Kidney epithelial cell (primary cell): ENCODE measurements around the gene PTTG1IP. TPM values are rescaled to one million over a fixed set of nuclear protein-coding genes. Genes with fewer than 3 reads are reported as not detected.

ENCODE experiments used
- DNase-seq: peaks from one replicate; pipeline ENCODE4 v3.0.0-alpha.2; 2010; ENCODE audit warnings: low read depth
- H3K27me3 ChIP-seq: 2 replicates; pipeline ENCODE4 v1.6.0; 2011; ENCODE audit warnings: low read length; ENCODE audit not compliant: control insufficient read depth, insufficient read depth
- H3K36me3 ChIP-seq: 2 replicates; pipeline ENCODE4 v1.5.1; 2011; ENCODE audit warnings: low read length; ENCODE audit not compliant: control insufficient read depth, insufficient read depth
- H3K4me3 ChIP-seq: 2 replicates; pipeline ENCODE4 v1.5.1; 2011; ENCODE audit warnings: low read depth, mild to moderate bottlenecking, control low read depth, low read length
- CTCF ChIP-seq: IDR thresholded peaks from 2 replicates; pipeline ENCODE4 v1.5.1; 2011; ENCODE audit warnings: mild to moderate bottlenecking, moderate library complexity, low read length, control low read depth, inconsistent platforms; ENCODE audit not compliant: insufficient read depth, poor library complexity, severe bottlenecking
- total RNA-seq: library from RNA; depleted of rRNA; stranded (reverse); fragments of >200 nt; gene quantifications from 2 replicates; pipeline ENCODE4 v1.2.3, GENCODE V29; 2015

The PTTG1IP gene
- total RNA-seq, 1 donor from 2014 or later = 538 TPM

GRCh38 chr21:44836666-44837471 is 36.6 kb downstream of the PTTG1IP start:
- TF ChIP-seq CTCF = no peak
- no peak for DNase-seq
- no peak overlapping the region for H3K4me3 ChIP-seq

DNA sequence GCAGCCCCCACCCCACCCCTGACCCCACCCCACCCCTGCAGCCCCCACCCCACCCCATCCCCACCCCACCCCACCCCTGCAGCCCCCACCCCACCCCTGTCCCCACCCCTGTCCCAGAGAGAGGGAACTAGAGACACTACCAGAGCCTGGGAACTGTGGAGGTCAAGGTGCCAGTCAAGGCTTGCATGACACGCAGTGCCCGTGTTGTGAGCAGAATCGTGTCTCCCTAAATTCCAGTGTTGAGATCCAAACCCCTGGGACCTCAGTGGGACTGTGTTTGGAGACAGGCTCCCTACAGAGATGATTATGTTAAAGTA is 37.2 kb downstream of the PTTG1IP start:
- DNase-seq = no peak
- peaks cover 14% of the 10 kb centered on the region for H3K27me3 ChIP-seq
- no peaks in the 10 kb centered on the region for H3K36me3 ChIP-seq
- TF ChIP-seq CTCF = no peak
- no peak overlapping the region for H3K4me3 ChIP-seq

More at GRCh38 chr21:44836666-44837471, 36.6 kb downstream of the PTTG1IP start:
- H3K36me3 ChIP-seq = no peaks in the 10 kb centered on the region
- peaks cover 15% of the 10 kb centered on the region for H3K27me3 ChIP-seq

- Histone ChIP-seq H3K27me3 (peaks cover 7% of the 10 kb centered on the region), H3K36me3 (no peaks in the 10 kb centered on the region), H3K4me3 (no peak overlapping the region)
- no peak for DNase-seq
- TF ChIP-seq CTCF = no peak
Observed at GRCh38 chr21:44835647-44835973, 37.9 kb downstream of the PTTG1IP start.

- Histone ChIP-seq H3K36me3 (no peaks in the 10 kb centered on the region), H3K4me3 (no peak overlapping the region), H3K27me3 (peaks cover 7% of the 10 kb centered on the region)
- TF ChIP-seq CTCF = no peak
- DNase-seq = no peak
Observed at GRCh38 chr21:44834951-44835646, 38.4 kb downstream of the PTTG1IP start.

GRCh38 chr21:44834231-44834950 is 39.1 kb downstream of the PTTG1IP start:
- Histone ChIP-seq H3K4me3 (no peak overlapping the region), H3K36me3 (no peaks in the 10 kb centered on the region), H3K27me3 (peaks cover 7% of the 10 kb centered on the region)
- TF ChIP-seq CTCF = no peak
- no peak for DNase-seq
